ENCODE results near the gene TMEM17. TPM values are rescaled to one million over a fixed set of nuclear protein-coding genes. Genes with fewer than 3 reads are reported as not detected.

Gene TMEM17
- total and polyA plus RNA-seq, 2 of the 13 experiments (the other 11 are each of a cell fraction or from before 2014, with no cell fraction given): 0.22 to 0.50 TPM

GRCh38 chr2:62492048-62492447 lies 13.9 kb downstream of the TMEM17 start (continued):
- TF ChIP-seq ZNF101 (CRISPR knock-in tag; IDR thresholded peaks at IDR 0.05; ENCODE audit: borderline replicate concordance, low read depth): no peak
- no peak for TF ChIP-seq GMEB1 (CRISPR knock-in tag; IDR thresholded peaks at IDR 0.05; ENCODE audit: borderline replicate concordance)
- TF ChIP-seq RCOR2 (CRISPR knock-in tag; IDR thresholded peaks at IDR 0.05): peak; percentile 98
- no peak for TF ChIP-seq ZNF891 (CRISPR knock-in tag; IDR thresholded peaks at IDR 0.05)
- no peak for TF ChIP-seq KDM3A (CRISPR knock-in tag; IDR thresholded peaks at IDR 0.05; ENCODE audit: low read depth)
- no peak for TF ChIP-seq HNRNPL (IDR thresholded peaks at IDR 0.05; ENCODE audit: low read depth, low read length)
- TF ChIP-seq HDAC2 (CRISPR knock-in tag; IDR thresholded peaks at IDR 0.05): peak; percentile 73; the same call in 1 of the 2 replicates
- TF ChIP-seq ZNF460 (CRISPR knock-in tag; IDR thresholded peaks at IDR 0.05; ENCODE audit: borderline replicate concordance): no peak; the same call in 1 of the 2 replicates
- TF ChIP-seq MATR3 (CRISPR knock-in tag; IDR thresholded peaks at IDR 0.05): no peak
- TF ChIP-seq ZNF83 (CRISPR knock-in tag; IDR thresholded peaks at IDR 0.05; ENCODE audit: borderline replicate concordance): no peak
- TF ChIP-seq ZMYM2 (CRISPR knock-in tag; IDR thresholded peaks at IDR 0.05): peak; percentile 83
- peak; percentile 44; the same call in 1 of the 2 replicates for TF ChIP-seq TARDBP (CRISPR knock-in tag; IDR thresholded peaks at IDR 0.05)
- no peak for TF ChIP-seq TERF1 (CRISPR knock-in tag; IDR thresholded peaks at IDR 0.05)
- 0 out of 2 replicates have a peak, but pooled peaks have one; percentile 32 for TF ChIP-seq ZNF710 (CRISPR knock-in tag; IDR thresholded peaks at IDR 0.05; ENCODE audit: borderline replicate concordance)
- no peak for TF ChIP-seq NBN (conservative IDR thresholded peaks at IDR 0.05)
- TF ChIP-seq ZNF331 (CRISPR knock-in tag; IDR thresholded peaks at IDR 0.05): peak; percentile 41; the same call in 1 of the 2 replicates
- TF ChIP-seq MIER2 (CRISPR knock-in tag; IDR thresholded peaks at IDR 0.05): no peak
- 0 out of 2 replicates have a peak, but pooled peaks have one; percentile 46 for TF ChIP-seq MIXL1 (CRISPR knock-in tag; IDR thresholded peaks at IDR 0.05)
- no peak for TF ChIP-seq HNRNPLL (IDR thresholded peaks at IDR 0.05; ENCODE audit: low read depth, low read length, poor library complexity, severe bottlenecking)
- no peak for TF ChIP-seq ZNF619 (CRISPR knock-in tag; IDR thresholded peaks at IDR 0.05)
- TF ChIP-seq EED (CRISPR knock-in tag; IDR thresholded peaks at IDR 0.05): no peak
- TF ChIP-seq ISX (CRISPR knock-in tag; conservative IDR thresholded peaks at IDR 0.05): no peak
- TF ChIP-seq FOXA3 (CRISPR knock-in tag; IDR thresholded peaks at IDR 0.05): peak; percentile 69
- no peak for TF ChIP-seq MAFK (conservative IDR thresholded peaks at IDR 0.05 in 1 of 2, IDR thresholded peaks at IDR 0.05 in 1 of 2; ENCODE audit: low read length in 2 of 2)
- TF ChIP-seq ELF4 (CRISPR knock-in tag; IDR thresholded peaks at IDR 0.05; ENCODE audit: borderline replicate concordance): no peak
- TF ChIP-seq CHD4 (IDR thresholded peaks at IDR 0.05; ENCODE audit: borderline replicate concordance, low read length): peak; percentile 93
- 0 out of 2 replicates have a peak, but pooled peaks have one; percentile 24 for TF ChIP-seq FOXK1 (CRISPR knock-in tag; IDR thresholded peaks at IDR 0.05; ENCODE audit: borderline replicate concordance, low read depth)
- no peak for TF ChIP-seq ZNF570 (CRISPR knock-in tag; IDR thresholded peaks at IDR 0.05; ENCODE audit: borderline replicate concordance)
- TF ChIP-seq HDAC6 (IDR thresholded peaks at IDR 0.05; ENCODE audit: low read depth, low read length): no peak
